HEK293 (cell line): Measurements from ENCODE around the gene PTPRN2.

Experiments
- CTCF ChIA-PET: fragments of 350-600 bp; formaldehyde crosslinking; extraction: SDS; loops from one replicate; lab custom pipeline; 2021; ENCODE audit warnings: antibody characterized with exemption; lab: Yijun Ruan, JAX
- POLR2A ChIA-PET: fragments of 300-600 bp; formaldehyde crosslinking; extraction: SDS; loops from one replicate; lab custom pipeline; 2020; ENCODE audit warnings: antibody characterized with exemption, inconsistent platforms; lab: Yijun Ruan, JAX
- H3K27ac ChIP-seq: fragments of 200-500 bp; sonication (Bioruptor generic); 2 replicates; pipeline ENCODE4 v1.5.1; 2014; ENCODE audit warnings: low read depth, low read length, control low read depth, inconsistent platforms; ENCODE audit errors: extremely low read depth
- H3K36me3 ChIP-seq, 2 experiments: fragments of 200-500 bp in 1 of 2; sonication (Bioruptor generic) in 1 of 2; 1 replicate in 1 of 2; 2 replicates in 1 of 2; pipeline ENCODE4 v1.5.1; 2014 to 2017; ENCODE audit warnings: inconsistent platforms in 2 of 2, low read length in 2 of 2; ENCODE audit not compliant: control insufficient read depth in 2 of 2, insufficient read depth in 1 of 2
- H3K4me1 ChIP-seq: fragments of 200-500 bp; sonication (Bioruptor generic); 2 replicates; pipeline ENCODE4 v1.5.1; 2014; ENCODE audit warnings: mild to moderate bottlenecking, low read length, inconsistent platforms; ENCODE audit not compliant: control insufficient read depth, insufficient read depth
- H3K4me3 ChIP-seq: 2 replicates; pipeline ENCODE4 v1.5.1; 2011; ENCODE audit warnings: low read depth, mild to moderate bottlenecking, control low read depth, low read length, moderate library complexity
- H3K9me3 ChIP-seq: fragments of 200-500 bp; sonication (Bioruptor generic); 2 replicates; pipeline ENCODE4 v1.5.1; 2014; ENCODE audit warnings: low read depth, low read length, inconsistent platforms; ENCODE audit not compliant: control insufficient read depth, insufficient read depth
- GLI2 ChIP-seq: fragments of 450-650 bp; formaldehyde crosslinking; IDR thresholded peaks from 2 replicates; pipeline ENCODE4; 2017; ENCODE audit warnings: missing biosample characterization, missing genetic modification characterization, low read depth, borderline replicate concordance
- IKZF3 ChIP-seq: fragments of 450-650 bp; IDR thresholded peaks from 2 replicates; pipeline ENCODE4 v1.5.0; 2018; ENCODE audit warnings: missing biosample characterization, mild to moderate bottlenecking, missing genetic modification characterization, moderate library complexity
- KLF10 ChIP-seq: fragments of 450-650 bp; IDR thresholded peaks from 2 replicates; pipeline ENCODE4 v1.5.1; 2018; ENCODE audit warnings: missing biosample characterization, mild to moderate bottlenecking, missing genetic modification characterization
- KLF7 ChIP-seq: fragments of 450-650 bp; formaldehyde crosslinking; IDR thresholded peaks from 2 replicates; pipeline ENCODE4 v1.5.1; 2016; ENCODE audit warnings: missing biosample characterization, missing genetic modification characterization, borderline replicate concordance
- KLF9 ChIP-seq: fragments of 450-650 bp; formaldehyde crosslinking; IDR thresholded peaks from 2 replicates; pipeline ENCODE4 v1.5.1; 2016; ENCODE audit warnings: missing biosample characterization, missing genetic modification characterization, low read depth
- TRIM28 ChIP-seq: IDR thresholded peaks from 2 replicates; pipeline ENCODE4 v1.6.1; 2011; ENCODE audit warnings: low read length, control low read depth, borderline replicate concordance
- ZNF114 ChIP-seq: fragments of 450-650 bp; formaldehyde crosslinking; IDR thresholded peaks from 2 replicates; pipeline ENCODE4 v1.5.0; 2017; ENCODE audit warnings: missing biosample characterization, missing genetic modification characterization
- ZNF140 ChIP-seq: fragments of 450-650 bp; formaldehyde crosslinking; IDR thresholded peaks from 2 replicates; pipeline ENCODE4 v1.5.1; 2016; ENCODE audit warnings: missing biosample characterization, missing genetic modification characterization
- ZNF184 ChIP-seq: fragments of 450-650 bp; IDR thresholded peaks from 2 replicates; pipeline ENCODE4 v1.5.1; 2018; ENCODE audit warnings: missing biosample characterization, mild to moderate bottlenecking, missing genetic modification characterization
- ZNF214 ChIP-seq: fragments of 450-650 bp; formaldehyde crosslinking; IDR thresholded peaks from 2 replicates; pipeline ENCODE4 v1.5.1; 2017; ENCODE audit warnings: missing biosample characterization, mild to moderate bottlenecking, missing genetic modification characterization, borderline replicate concordance
- ZNF239 ChIP-seq: fragments of 450-650 bp; formaldehyde crosslinking; IDR thresholded peaks from 2 replicates; pipeline ENCODE4 v1.5.1; 2016; ENCODE audit warnings: missing biosample characterization, missing genetic modification characterization
- ZNF292 ChIP-seq: fragments of 450-650 bp; formaldehyde crosslinking; IDR thresholded peaks from 2 replicates; pipeline ENCODE4 v1.5.1; 2016; ENCODE audit warnings: low read depth, missing biosample characterization, missing genetic modification characterization, borderline replicate concordance
- ZNF426 ChIP-seq: fragments of 450-650 bp; formaldehyde crosslinking; IDR thresholded peaks from 2 replicates; pipeline ENCODE4 v1.5.1; 2017; ENCODE audit warnings: missing biosample characterization, missing genetic modification characterization, mild to moderate bottlenecking, inconsistent platforms, moderate library complexity
- ZNF544 ChIP-seq: fragments of 450-650 bp; formaldehyde crosslinking; IDR thresholded peaks from 2 replicates; pipeline ENCODE4 v1.5.0; 2017; ENCODE audit warnings: missing biosample characterization, missing genetic modification characterization
- ZNF580 ChIP-seq: fragments of 450-650 bp; formaldehyde crosslinking; IDR thresholded peaks from 2 replicates; pipeline ENCODE4 v1.5.1; 2016; ENCODE audit warnings: missing biosample characterization, missing genetic modification characterization
- ZNF624 ChIP-seq: fragments of 450-650 bp; formaldehyde crosslinking; IDR thresholded peaks from 2 replicates; pipeline ENCODE4 v1.5.1; 2017; ENCODE audit warnings: missing biosample characterization, missing genetic modification characterization
- ZNF654 ChIP-seq: fragments of 450-650 bp; formaldehyde crosslinking; IDR thresholded peaks from 2 replicates; pipeline ENCODE4 v1.5.1; 2016; ENCODE audit warnings: low read depth, missing biosample characterization, missing genetic modification characterization
- ZNF701 ChIP-seq: fragments of 450-650 bp; formaldehyde crosslinking; IDR thresholded peaks from 2 replicates; pipeline ENCODE4 v1.5.1; 2016; ENCODE audit warnings: missing biosample characterization, missing genetic modification characterization
- ZNF777 ChIP-seq: fragments of 450-650 bp; formaldehyde crosslinking; IDR thresholded peaks from 2 replicates; pipeline ENCODE4 v1.5.1; 2017; ENCODE audit warnings: missing biosample characterization, missing genetic modification characterization, borderline replicate concordance
- TF ChIP-seq, protein P1 (sequence below): fragments of 450-650 bp; formaldehyde crosslinking; IDR thresholded peaks from 2 replicates; pipeline ENCODE4 v1.5.1; 2017; ENCODE audit warnings: missing biosample characterization, missing genetic modification characterization
- TF ChIP-seq, protein P2 (sequence below): fragments of 450-650 bp; formaldehyde crosslinking; IDR thresholded peaks from 2 replicates; pipeline ENCODE4 v1.5.1; 2016; ENCODE audit warnings: missing biosample characterization, missing genetic modification characterization
- TF ChIP-seq, protein P3 (sequence below): fragments of 450-650 bp; formaldehyde crosslinking; IDR thresholded peaks from 2 replicates; pipeline ENCODE4 v1.5.1; 2016; ENCODE audit warnings: missing biosample characterization, missing genetic modification characterization
- TF ChIP-seq, protein P4 (sequence below): fragments of 450-650 bp; formaldehyde crosslinking; IDR thresholded peaks from 2 replicates; pipeline ENCODE4 v1.5.1; 2016; ENCODE audit warnings: missing biosample characterization, missing genetic modification characterization
- TF ChIP-seq, protein P5 (sequence below): fragments of 450-650 bp; formaldehyde crosslinking; IDR thresholded peaks from 2 replicates; pipeline ENCODE4 v1.5.1; 2016; ENCODE audit warnings: missing biosample characterization, missing genetic modification characterization, borderline replicate concordance

PTPRN2 gene

GRCh38 chr7:158027646-158028045 lies 560.0 kb downstream of the PTPRN2 start (continued):
- TF ChIP-seq, protein P1, sequence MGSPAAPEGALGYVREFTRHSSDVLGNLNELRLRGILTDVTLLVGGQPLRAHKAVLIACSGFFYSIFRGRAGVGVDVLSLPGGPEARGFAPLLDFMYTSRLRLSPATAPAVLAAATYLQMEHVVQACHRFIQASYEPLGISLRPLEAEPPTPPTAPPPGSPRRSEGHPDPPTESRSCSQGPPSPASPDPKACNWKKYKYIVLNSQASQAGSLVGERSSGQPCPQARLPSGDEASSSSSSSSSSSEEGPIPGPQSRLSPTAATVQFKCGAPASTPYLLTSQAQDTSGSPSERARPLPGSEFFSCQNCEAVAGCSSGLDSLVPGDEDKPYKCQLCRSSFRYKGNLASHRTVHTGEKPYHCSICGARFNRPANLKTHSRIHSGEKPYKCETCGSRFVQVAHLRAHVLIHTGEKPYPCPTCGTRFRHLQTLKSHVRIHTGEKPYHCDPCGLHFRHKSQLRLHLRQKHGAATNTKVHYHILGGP = no peak
- TF ChIP-seq ZNF654 (tag by site-specific recombination) = no peak
- TF ChIP-seq GLI2 (tag by site-specific recombination) = no peak
- no peak for TF ChIP-seq KLF10 (tag by site-specific recombination)
- no peak for TF ChIP-seq ZNF292
- TF ChIP-seq, protein P2, sequence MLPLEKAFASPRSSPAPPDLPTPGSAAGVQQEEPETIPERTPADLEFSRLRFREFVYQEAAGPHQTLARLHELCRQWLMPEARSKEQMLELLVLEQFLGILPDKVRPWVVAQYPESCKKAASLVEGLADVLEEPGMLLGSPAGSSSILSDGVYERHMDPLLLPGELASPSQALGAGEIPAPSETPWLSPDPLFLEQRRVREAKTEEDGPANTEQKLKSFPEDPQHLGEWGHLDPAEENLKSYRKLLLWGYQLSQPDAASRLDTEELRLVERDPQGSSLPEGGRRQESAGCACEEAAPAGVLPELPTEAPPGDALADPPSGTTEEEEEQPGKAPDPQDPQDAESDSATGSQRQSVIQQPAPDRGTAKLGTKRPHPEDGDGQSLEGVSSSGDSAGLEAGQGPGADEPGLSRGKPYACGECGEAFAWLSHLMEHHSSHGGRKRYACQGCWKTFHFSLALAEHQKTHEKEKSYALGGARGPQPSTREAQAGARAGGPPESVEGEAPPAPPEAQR = no peak
- TF ChIP-seq, protein P3, sequence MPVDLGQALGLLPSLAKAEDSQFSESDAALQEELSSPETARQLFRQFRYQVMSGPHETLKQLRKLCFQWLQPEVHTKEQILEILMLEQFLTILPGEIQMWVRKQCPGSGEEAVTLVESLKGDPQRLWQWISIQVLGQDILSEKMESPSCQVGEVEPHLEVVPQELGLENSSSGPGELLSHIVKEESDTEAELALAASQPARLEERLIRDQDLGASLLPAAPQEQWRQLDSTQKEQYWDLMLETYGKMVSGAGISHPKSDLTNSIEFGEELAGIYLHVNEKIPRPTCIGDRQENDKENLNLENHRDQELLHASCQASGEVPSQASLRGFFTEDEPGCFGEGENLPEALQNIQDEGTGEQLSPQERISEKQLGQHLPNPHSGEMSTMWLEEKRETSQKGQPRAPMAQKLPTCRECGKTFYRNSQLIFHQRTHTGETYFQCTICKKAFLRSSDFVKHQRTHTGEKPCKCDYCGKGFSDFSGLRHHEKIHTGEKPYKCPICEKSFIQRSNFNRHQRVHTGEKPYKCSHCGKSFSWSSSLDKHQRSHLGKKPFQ (tag by site-specific recombination) = no peak
- TF ChIP-seq ZNF184 = no peak

GRCh38 chr7:158026636-158027265 lies 560.9 kb downstream of the PTPRN2 start:
- POLR2A ChIA-PET = no interaction called here
- CTCF ChIA-PET = no interaction called here

GRCh38 chr7:158025686-158026600 lies 561.7 kb downstream of the PTPRN2 start:
- no peaks in the 10 kb centered on the region for H3K4me1 ChIP-seq
- no peaks in the 10 kb centered on the region for H3K36me3 ChIP-seq
- ChIA-PET POLR2A (no interaction called here), CTCF (no interaction called here)
- H3K27ac ChIP-seq = no peak overlapping the region
- H3K4me3 ChIP-seq = no peak overlapping the region
- TF ChIP-seq IKZF3 (tag by site-specific recombination) (no peak), ZNF777 (tag by site-specific recombination) (no peak), ZNF580 (tag by site-specific recombination) (no peak), ZNF701 (tag by site-specific recombination) (no peak), ZNF214 (tag by site-specific recombination) (no peak), KLF9 (no peak), TRIM28 (0 out of 2 replicates have a peak, but pooled peaks have one; percentile 24)
- TF ChIP-seq, protein P4, sequence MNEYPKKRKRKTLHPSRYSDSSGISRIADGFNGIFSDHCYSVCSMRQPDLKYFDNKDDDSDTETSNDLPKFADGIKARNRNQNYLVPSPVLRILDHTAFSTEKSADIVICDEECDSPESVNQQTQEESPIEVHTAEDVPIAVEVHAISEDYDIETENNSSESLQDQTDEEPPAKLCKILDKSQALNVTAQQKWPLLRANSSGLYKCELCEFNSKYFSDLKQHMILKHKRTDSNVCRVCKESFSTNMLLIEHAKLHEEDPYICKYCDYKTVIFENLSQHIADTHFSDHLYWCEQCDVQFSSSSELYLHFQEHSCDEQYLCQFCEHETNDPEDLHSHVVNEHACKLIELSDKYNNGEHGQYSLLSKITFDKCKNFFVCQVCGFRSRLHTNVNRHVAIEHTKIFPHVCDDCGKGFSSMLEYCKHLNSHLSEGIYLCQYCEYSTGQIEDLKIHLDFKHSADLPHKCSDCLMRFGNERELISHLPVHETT (tag by site-specific recombination) = no peak
- H3K9me3 ChIP-seq = no peaks in the 10 kb centered on the region

More at GRCh38 chr7:158026636-158027265, 560.9 kb downstream of the PTPRN2 start:
- no peaks in the 10 kb centered on the region for H3K4me1 ChIP-seq
- no peak overlapping the region for H3K27ac ChIP-seq
- no peaks in the 10 kb centered on the region for H3K36me3 ChIP-seq
- no peak overlapping the region for H3K4me3 ChIP-seq
- no peak for TF ChIP-seq ZNF239 (tag by site-specific recombination)
- TF ChIP-seq KLF7 = no peak
- TF ChIP-seq ZNF114 (tag by site-specific recombination) = no peak
- TF ChIP-seq, protein P5, sequence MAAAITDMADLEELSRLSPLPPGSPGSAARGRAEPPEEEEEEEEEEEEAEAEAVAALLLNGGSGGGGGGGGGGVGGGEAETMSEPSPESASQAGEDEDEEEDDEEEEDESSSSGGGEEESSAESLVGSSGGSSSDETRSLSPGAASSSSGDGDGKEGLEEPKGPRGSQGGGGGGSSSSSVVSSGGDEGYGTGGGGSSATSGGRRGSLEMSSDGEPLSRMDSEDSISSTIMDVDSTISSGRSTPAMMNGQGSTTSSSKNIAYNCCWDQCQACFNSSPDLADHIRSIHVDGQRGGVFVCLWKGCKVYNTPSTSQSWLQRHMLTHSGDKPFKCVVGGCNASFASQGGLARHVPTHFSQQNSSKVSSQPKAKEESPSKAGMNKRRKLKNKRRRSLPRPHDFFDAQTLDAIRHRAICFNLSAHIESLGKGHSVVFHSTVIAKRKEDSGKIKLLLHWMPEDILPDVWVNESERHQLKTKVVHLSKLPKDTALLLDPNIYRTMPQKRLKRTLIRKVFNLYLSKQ (tag by site-specific recombination) = no peak
- TF ChIP-seq ZNF624 (tag by site-specific recombination) = no peak
- no peak for TF ChIP-seq ZNF140
- TF ChIP-seq ZNF426 (tag by site-specific recombination) = no peak
- TF ChIP-seq ZNF544 = no peak
- no peaks in the 10 kb centered on the region for H3K9me3 ChIP-seq
